HEK293 (cell line): ENCODE data around the gene PHKA2.

Experiments
- CTCF ChIA-PET: fragments of 350-600 bp; formaldehyde crosslinking; extraction: SDS; loops from one replicate; lab custom pipeline; 2021; ENCODE audit warnings: antibody characterized with exemption; lab: Yijun Ruan, JAX
- POLR2A ChIA-PET: fragments of 300-600 bp; formaldehyde crosslinking; extraction: SDS; loops from one replicate; lab custom pipeline; 2020; ENCODE audit warnings: antibody characterized with exemption, inconsistent platforms; lab: Yijun Ruan, JAX
- H3K27ac ChIP-seq: fragments of 200-500 bp; sonication (Bioruptor generic); 2 replicates; pipeline ENCODE4 v1.5.1; 2014; ENCODE audit warnings: low read depth, low read length, control low read depth, inconsistent platforms; ENCODE audit errors: extremely low read depth
- H3K36me3 ChIP-seq, 2 experiments: fragments of 200-500 bp in 1 of 2; sonication (Bioruptor generic) in 1 of 2; 1 replicate in 1 of 2; 2 replicates in 1 of 2; pipeline ENCODE4 v1.5.1; 2014 to 2017; ENCODE audit warnings: inconsistent platforms in 2 of 2, low read length in 2 of 2; ENCODE audit not compliant: control insufficient read depth in 2 of 2, insufficient read depth in 1 of 2
- H3K4me1 ChIP-seq: fragments of 200-500 bp; sonication (Bioruptor generic); 2 replicates; pipeline ENCODE4 v1.5.1; 2014; ENCODE audit warnings: mild to moderate bottlenecking, low read length, inconsistent platforms; ENCODE audit not compliant: control insufficient read depth, insufficient read depth
- H3K4me3 ChIP-seq: 2 replicates; pipeline ENCODE4 v1.5.1; 2011; ENCODE audit warnings: low read depth, mild to moderate bottlenecking, control low read depth, low read length, moderate library complexity
- H3K9me3 ChIP-seq: fragments of 200-500 bp; sonication (Bioruptor generic); 2 replicates; pipeline ENCODE4 v1.5.1; 2014; ENCODE audit warnings: low read depth, low read length, inconsistent platforms; ENCODE audit not compliant: control insufficient read depth, insufficient read depth
- BCL11B ChIP-seq: fragments of 450-650 bp; formaldehyde crosslinking; IDR thresholded peaks from 2 replicates; pipeline ENCODE4 v1.5.1; 2016; ENCODE audit warnings: low read depth, missing biosample characterization, missing genetic modification characterization
- RBAK ChIP-seq: fragments of 450-650 bp; formaldehyde crosslinking; IDR thresholded peaks from 2 replicates; pipeline ENCODE4 v1.5.1; 2016; ENCODE audit warnings: missing biosample characterization, missing genetic modification characterization
- SP7 ChIP-seq: fragments of 450-650 bp; formaldehyde crosslinking; IDR thresholded peaks from 2 replicates; pipeline ENCODE4 v1.5.1; 2016; ENCODE audit warnings: missing biosample characterization, missing genetic modification characterization
- TCF7L2 ChIP-seq: IDR thresholded peaks from 2 replicates; pipeline ENCODE4 v1.6.1; 2011; ENCODE audit warnings: low read depth, mild to moderate bottlenecking, inconsistent platforms, low read length, moderate library complexity, borderline replicate concordance
- TRIM28 ChIP-seq: IDR thresholded peaks from 2 replicates; pipeline ENCODE4 v1.6.1; 2011; ENCODE audit warnings: low read length, control low read depth, borderline replicate concordance
- YY2 ChIP-seq: fragments of 450-650 bp; formaldehyde crosslinking; IDR thresholded peaks from 2 replicates; pipeline ENCODE4 v1.5.1; 2016; ENCODE audit warnings: missing biosample characterization, missing genetic modification characterization
- ZBTB6 ChIP-seq: fragments of 450-650 bp; formaldehyde crosslinking; IDR thresholded peaks from 2 replicates; pipeline ENCODE4 v1.5.1; 2017; ENCODE audit warnings: missing biosample characterization, missing genetic modification characterization
- ZEB2 ChIP-seq: fragments of 450-650 bp; formaldehyde crosslinking; IDR thresholded peaks from 2 replicates; pipeline ENCODE4 v1.5.1; 2016; ENCODE audit warnings: missing biosample characterization, missing genetic modification characterization
- ZFP3 ChIP-seq: fragments of 450-650 bp; formaldehyde crosslinking; IDR thresholded peaks from 2 replicates; pipeline ENCODE4 v1.5.1; 2016; ENCODE audit warnings: low read depth, missing biosample characterization, missing genetic modification characterization
- ZNF112 ChIP-seq: fragments of 450-650 bp; formaldehyde crosslinking; IDR thresholded peaks from 2 replicates; pipeline ENCODE4 v1.5.0; 2017; ENCODE audit warnings: missing biosample characterization, missing genetic modification characterization
- ZNF114 ChIP-seq: fragments of 450-650 bp; formaldehyde crosslinking; IDR thresholded peaks from 2 replicates; pipeline ENCODE4 v1.5.0; 2017; ENCODE audit warnings: missing biosample characterization, missing genetic modification characterization
- ZNF146 ChIP-seq: fragments of 450-650 bp; formaldehyde crosslinking; IDR thresholded peaks from 2 replicates; pipeline ENCODE4 v1.5.1; 2016; ENCODE audit warnings: missing biosample characterization, missing genetic modification characterization
- ZNF169 ChIP-seq: fragments of 450-650 bp; formaldehyde crosslinking; IDR thresholded peaks from 2 replicates; pipeline ENCODE4 v1.5.1; 2016; ENCODE audit warnings: missing biosample characterization, missing genetic modification characterization
- ZNF174 ChIP-seq: fragments of 450-650 bp; formaldehyde crosslinking; IDR thresholded peaks from 2 replicates; pipeline ENCODE4 v1.5.0; 2017; ENCODE audit warnings: missing biosample characterization, mild to moderate bottlenecking, missing genetic modification characterization
- ZNF184 ChIP-seq: fragments of 450-650 bp; IDR thresholded peaks from 2 replicates; pipeline ENCODE4 v1.5.1; 2018; ENCODE audit warnings: missing biosample characterization, mild to moderate bottlenecking, missing genetic modification characterization
- ZNF211 ChIP-seq: fragments of 450-650 bp; formaldehyde crosslinking; IDR thresholded peaks from 2 replicates; pipeline ENCODE4 v1.5.1; 2016; ENCODE audit warnings: low read depth, missing biosample characterization, missing genetic modification characterization
- ZNF266 ChIP-seq: fragments of 450-650 bp; formaldehyde crosslinking; IDR thresholded peaks from 2 replicates; pipeline ENCODE4 v1.5.1; 2016; ENCODE audit warnings: missing biosample characterization, missing genetic modification characterization, low read depth
- ZNF274 ChIP-seq, 2 experiments: fragments of 200-500 bp in 1 of 2; fragments of 450-650 bp in 1 of 2; sonication (Bioruptor generic) in 1 of 2; formaldehyde crosslinking in 1 of 2; IDR thresholded peaks; 2 replicates each; pipeline versions ENCODE4 v1.5.1 to v1.6.1; 2014 to 2016; ENCODE audit warnings: borderline replicate concordance in 1 of 2, inconsistent platforms in 1 of 2, low read length in 1 of 2, missing biosample characterization in 1 of 2, missing genetic modification characterization in 1 of 2
- ZNF423 ChIP-seq: fragments of 450-650 bp; formaldehyde crosslinking; IDR thresholded peaks from 2 replicates; pipeline ENCODE4 v1.5.1; 2016; ENCODE audit warnings: missing biosample characterization, missing genetic modification characterization
- ZNF48 ChIP-seq: fragments of 450-650 bp; formaldehyde crosslinking; IDR thresholded peaks from 2 replicates; pipeline ENCODE4 v1.5.1; 2016; ENCODE audit warnings: missing biosample characterization, missing genetic modification characterization
- ZNF548 ChIP-seq: fragments of 450-650 bp; formaldehyde crosslinking; IDR thresholded peaks from 2 replicates; pipeline ENCODE4 v1.5.1; 2016; ENCODE audit warnings: missing biosample characterization, missing genetic modification characterization
- ZNF558 ChIP-seq: fragments of 450-650 bp; formaldehyde crosslinking; IDR thresholded peaks from 2 replicates; pipeline ENCODE4 v1.5.1; 2016; ENCODE audit warnings: missing biosample characterization, missing genetic modification characterization
- ZNF561 ChIP-seq: fragments of 450-650 bp; IDR thresholded peaks from 2 replicates; pipeline ENCODE4 v1.5.1; 2018; ENCODE audit warnings: missing biosample characterization, missing genetic modification characterization, borderline replicate concordance
- ZNF596 ChIP-seq: fragments of 450-650 bp; IDR thresholded peaks from 2 replicates; pipeline ENCODE4 v1.5.0; 2018; ENCODE audit warnings: missing biosample characterization, mild to moderate bottlenecking, missing genetic modification characterization, moderate library complexity
- ZNF610 ChIP-seq: fragments of 450-650 bp; formaldehyde crosslinking; IDR thresholded peaks from 2 replicates; pipeline ENCODE4 v1.5.1; 2016; ENCODE audit warnings: missing biosample characterization, missing genetic modification characterization, borderline replicate concordance
- ZNF654 ChIP-seq: fragments of 450-650 bp; formaldehyde crosslinking; IDR thresholded peaks from 2 replicates; pipeline ENCODE4 v1.5.1; 2016; ENCODE audit warnings: low read depth, missing biosample characterization, missing genetic modification characterization
- ZNF704 ChIP-seq: fragments of 450-650 bp; formaldehyde crosslinking; IDR thresholded peaks from 2 replicates; pipeline ENCODE4 v1.5.1; 2016; ENCODE audit warnings: missing biosample characterization, missing genetic modification characterization
- ZSCAN4 ChIP-seq: fragments of 450-650 bp; formaldehyde crosslinking; IDR thresholded peaks from 2 replicates; pipeline ENCODE4 v1.5.1; 2017; ENCODE audit warnings: missing biosample characterization, missing genetic modification characterization
- TF ChIP-seq, protein P1 (sequence below): fragments of 450-650 bp; formaldehyde crosslinking; IDR thresholded peaks from 2 replicates; pipeline ENCODE4 v1.5.1; 2016; ENCODE audit warnings: missing biosample characterization, missing genetic modification characterization
- TF ChIP-seq, protein P2 (sequence below): fragments of 450-650 bp; formaldehyde crosslinking; IDR thresholded peaks from 2 replicates; pipeline ENCODE4 v1.5.1; 2016; ENCODE audit warnings: missing biosample characterization, missing genetic modification characterization

The PHKA2 gene

DNA sequence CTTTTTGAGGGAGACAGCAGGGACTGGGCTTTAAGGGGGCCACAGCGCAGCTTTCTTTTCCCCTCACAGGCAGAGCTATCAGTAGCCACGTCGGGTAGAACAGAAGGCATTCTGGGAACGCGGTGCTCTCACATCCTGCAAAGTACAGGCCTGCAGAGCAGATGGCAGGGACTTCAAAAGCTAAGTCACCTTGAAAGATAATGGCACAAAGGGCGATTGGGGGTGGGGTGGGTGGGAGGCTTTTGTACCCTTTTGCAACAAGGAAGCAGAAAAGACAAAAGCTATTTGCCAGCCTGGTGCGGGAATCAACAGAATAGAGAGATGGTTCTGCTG, 93.9 kb downstream of the PHKA2 start:
- Histone ChIP-seq H3K9me3 (no peaks in the 10 kb centered on the region), H3K4me1 (no peaks in the 10 kb centered on the region), H3K36me3 (peaks cover 0 to 15% of the 10 kb centered on the region in 2 experiments; a peak in 1 of 3 replicates), H3K4me3 (no peak overlapping the region), H3K27ac (no peak overlapping the region)
- ChIA-PET POLR2A (no interaction called here), CTCF (no interaction called here)
- TF ChIP-seq ZNF146 (tag by site-specific recombination) = no peak
- TF ChIP-seq YY2 (tag by site-specific recombination) = no peak
- no peak for TF ChIP-seq ZNF174 (tag by site-specific recombination)
- no peak for TF ChIP-seq ZNF266 (tag by site-specific recombination)
- TF ChIP-seq ZEB2 (tag by site-specific recombination) = no peak
- TF ChIP-seq SP7 (tag by site-specific recombination) = no peak
- TF ChIP-seq ZNF561 (tag by site-specific recombination) = no peak
- no peak for TF ChIP-seq TRIM28
- no peak for TF ChIP-seq ZNF596
- TF ChIP-seq ZNF423 (tag by site-specific recombination) = no peak
- no peak for TF ChIP-seq ZNF48
- no peak for TF ChIP-seq ZNF704
- TF ChIP-seq ZNF610 (tag by site-specific recombination) = no peak
- no peak for TF ChIP-seq RBAK (tag by site-specific recombination)
- TF ChIP-seq ZSCAN4 (tag by site-specific recombination) = no peak
- no peak for TF ChIP-seq ZNF558 (tag by site-specific recombination)
- TF ChIP-seq ZNF112 (tag by site-specific recombination) = no peak
- TF ChIP-seq ZNF654 = no peak

DNA sequence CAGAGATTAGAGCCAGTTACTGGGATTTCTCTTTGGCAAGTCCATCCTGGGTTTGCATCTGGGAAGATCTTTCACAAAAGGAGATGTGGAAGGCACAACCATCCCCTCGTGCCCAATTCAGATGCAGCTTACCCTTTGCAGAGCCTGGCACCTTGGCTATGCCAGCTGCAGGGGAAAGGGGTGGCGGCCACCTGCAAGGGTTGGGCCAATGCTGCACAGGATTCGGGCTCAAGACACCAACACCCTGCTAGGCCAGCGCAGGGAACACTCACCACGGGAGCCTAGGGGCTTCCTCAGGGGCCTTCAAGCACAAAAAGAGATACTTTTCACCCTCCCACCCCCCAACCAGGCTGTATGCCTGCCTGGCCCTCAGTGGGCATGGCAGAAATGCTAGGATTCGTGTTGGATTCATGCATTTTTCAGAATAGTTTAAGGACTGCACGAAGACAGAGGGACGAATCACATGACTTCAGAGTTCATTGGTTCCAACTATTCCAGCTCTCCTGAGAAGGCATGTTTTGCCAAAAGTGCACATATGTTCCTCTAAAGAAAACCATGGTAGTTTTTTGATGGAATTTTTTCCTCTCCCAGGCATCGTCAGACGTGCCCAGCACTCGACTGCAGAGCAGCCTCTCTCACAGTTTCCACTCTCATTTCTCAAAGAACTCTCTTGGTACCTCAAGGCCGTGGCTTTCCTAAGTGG, 94.4 kb downstream of the PHKA2 start:
- H3K36me3 ChIP-seq = peaks cover 0 to 13% of the 10 kb centered on the region in 2 experiments; a peak in 1 of 3 replicates
- no peak overlapping the region for H3K4me3 ChIP-seq
- ChIA-PET CTCF (no interaction called here), POLR2A (no interaction called here)
- H3K4me1 ChIP-seq = no peaks in the 10 kb centered on the region
- no peak overlapping the region for H3K27ac ChIP-seq
- no peaks in the 10 kb centered on the region for H3K9me3 ChIP-seq
- no peak for TF ChIP-seq ZNF274 (IDR thresholded peaks at IDR 0.05; ENCODE audit: low read length)
- no peak for TF ChIP-seq ZNF274 (tag by site-specific recombination; IDR thresholded peaks at IDR 0.05; ENCODE audit: borderline replicate concordance)
- TF ChIP-seq ZNF211 (tag by site-specific recombination) = no peak
- no peak for TF ChIP-seq TCF7L2
- TF ChIP-seq ZNF114 (tag by site-specific recombination) = no peak
- no peak for TF ChIP-seq ZNF184
- TF ChIP-seq BCL11B (tag by site-specific recombination) = no peak
- TF ChIP-seq ZBTB6 (tag by site-specific recombination) = no peak
- TF ChIP-seq ZNF169 (tag by site-specific recombination) = no peak
- TF ChIP-seq, protein P1, sequence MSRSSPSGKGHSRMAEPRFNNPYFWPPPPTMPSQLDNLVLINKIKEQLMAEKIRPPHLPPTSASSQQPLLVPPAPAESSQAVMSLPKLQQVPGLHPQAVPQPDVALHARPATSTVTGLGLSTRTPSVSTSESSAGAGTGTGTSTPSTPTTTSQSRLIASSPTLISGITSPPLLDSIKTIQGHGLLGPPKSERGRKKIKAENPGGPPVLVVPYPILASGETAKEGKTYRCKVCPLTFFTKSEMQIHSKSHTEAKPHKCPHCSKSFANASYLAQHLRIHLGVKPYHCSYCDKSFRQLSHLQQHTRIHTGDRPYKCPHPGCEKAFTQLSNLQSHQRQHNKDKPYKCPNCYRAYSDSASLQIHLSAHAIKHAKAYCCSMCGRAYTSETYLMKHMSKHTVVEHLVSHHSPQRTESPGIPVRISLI = no peak
- no peak for TF ChIP-seq ZNF548 (tag by site-specific recombination)
- TF ChIP-seq ZFP3 (tag by site-specific recombination) = no peak
- TF ChIP-seq, protein P2, sequence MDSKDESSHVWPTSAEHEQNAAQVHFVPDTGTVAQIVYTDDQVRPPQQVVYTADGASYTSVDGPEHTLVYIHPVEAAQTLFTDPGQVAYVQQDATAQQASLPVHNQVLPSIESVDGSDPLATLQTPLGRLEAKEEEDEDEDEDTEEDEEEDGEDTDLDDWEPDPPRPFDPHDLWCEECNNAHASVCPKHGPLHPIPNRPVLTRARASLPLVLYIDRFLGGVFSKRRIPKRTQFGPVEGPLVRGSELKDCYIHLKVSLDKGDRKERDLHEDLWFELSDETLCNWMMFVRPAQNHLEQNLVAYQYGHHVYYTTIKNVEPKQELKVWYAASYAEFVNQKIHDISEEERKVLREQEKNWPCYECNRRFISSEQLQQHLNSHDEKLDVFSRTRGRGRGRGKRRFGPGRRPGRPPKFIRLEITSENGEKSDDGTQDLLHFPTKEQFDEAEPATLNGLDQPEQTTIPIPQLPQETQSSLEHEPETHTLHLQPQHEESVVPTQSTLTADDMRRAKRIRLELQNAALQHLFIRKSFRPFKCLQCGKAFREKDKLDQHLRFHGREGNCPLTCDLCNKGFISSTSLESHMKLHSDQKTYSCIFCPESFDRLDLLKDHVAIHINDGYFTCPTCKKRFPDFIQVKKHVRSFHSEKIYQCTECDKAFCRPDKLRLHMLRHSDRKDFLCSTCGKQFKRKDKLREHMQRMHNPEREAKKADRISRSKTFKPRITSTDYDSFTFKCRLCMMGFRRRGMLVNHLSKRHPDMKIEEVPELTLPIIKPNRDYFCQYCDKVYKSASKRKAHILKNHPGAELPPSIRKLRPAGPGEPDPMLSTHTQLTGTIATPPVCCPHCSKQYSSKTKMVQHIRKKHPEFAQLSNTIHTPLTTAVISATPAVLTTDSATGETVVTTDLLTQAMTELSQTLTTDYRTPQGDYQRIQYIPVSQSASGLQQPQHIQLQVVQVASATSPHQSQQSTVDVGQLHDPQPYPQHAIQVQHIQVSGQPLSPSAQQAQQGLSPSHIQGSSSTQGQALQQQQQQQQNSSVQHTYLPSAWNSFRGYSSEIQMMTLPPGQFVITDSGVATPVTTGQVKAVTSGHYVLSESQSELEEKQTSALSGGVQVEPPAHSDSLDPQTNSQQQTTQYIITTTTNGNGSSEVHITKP (tag by site-specific recombination) = no peak
